ENCODE data around the gene CNTNAP3B.
"Not testable (repeated sequence)": the region's sequence is repeated elsewhere in the genome, so short reads cannot be mapped to it uniquely, and the experiment has no call there.

Gene CNTNAP3B

DNA sequence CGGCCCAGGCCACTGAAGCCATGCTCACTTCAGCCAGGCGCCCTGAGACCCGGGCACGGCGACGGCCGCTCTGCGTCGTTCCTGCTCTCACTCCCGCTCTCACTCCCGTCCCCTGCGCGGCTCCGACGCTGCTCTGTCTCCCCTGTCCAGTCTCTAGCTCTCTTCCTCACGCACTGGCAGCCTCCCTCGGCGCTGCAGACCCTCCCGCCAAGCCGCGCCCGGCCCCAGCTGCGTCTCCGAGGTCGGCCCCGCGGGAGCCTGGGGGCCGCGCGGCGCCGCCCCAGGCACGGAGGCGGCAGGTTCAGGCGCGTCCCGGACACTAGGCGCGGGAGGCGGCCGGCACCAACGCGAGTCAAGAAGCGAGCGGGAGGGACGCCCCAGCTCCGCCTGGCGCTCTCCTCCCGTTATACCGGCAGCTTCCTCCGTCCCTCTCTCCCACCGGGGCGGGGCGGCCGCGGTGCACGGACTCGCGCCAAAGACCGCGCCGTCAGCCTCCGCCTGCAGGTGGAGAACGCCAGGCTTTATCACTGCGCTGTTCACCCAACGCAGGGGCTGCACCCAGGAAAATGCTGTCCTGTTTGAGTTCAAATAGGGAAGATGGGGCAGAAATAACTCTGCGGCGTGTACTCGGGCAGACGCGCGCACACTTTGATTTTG lies at the start of gene CNTNAP3B:
TSS of gene CNTNAP3B (minus strand) at position 354 of the 657 bp plus-strand sequence. CDS start at position 22, 332 bp downstream.
- not testable (repeated sequence) for DNase-seq

DNA sequence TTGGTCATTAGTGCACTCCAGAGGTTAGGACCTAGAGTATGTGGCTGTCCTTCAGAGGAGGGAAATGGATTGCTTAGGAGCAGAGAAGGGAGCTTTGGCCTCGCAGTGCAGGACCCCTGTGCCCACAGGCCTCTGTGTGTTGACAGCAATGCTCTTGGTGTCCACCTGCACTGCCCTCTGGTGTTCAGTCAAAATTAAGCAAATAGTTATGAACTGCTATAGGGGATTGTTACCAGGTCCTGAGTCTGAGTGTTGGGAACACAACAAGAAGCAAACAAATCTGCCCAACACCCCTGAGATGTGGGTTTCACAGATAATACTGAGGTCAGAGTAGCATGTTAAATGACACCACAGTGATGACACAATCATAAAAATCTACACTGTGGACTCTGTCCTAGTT lies 31.1 kb upstream of the CNTNAP3B start:
- DNase-seq = peak; percentile 7

DNA sequence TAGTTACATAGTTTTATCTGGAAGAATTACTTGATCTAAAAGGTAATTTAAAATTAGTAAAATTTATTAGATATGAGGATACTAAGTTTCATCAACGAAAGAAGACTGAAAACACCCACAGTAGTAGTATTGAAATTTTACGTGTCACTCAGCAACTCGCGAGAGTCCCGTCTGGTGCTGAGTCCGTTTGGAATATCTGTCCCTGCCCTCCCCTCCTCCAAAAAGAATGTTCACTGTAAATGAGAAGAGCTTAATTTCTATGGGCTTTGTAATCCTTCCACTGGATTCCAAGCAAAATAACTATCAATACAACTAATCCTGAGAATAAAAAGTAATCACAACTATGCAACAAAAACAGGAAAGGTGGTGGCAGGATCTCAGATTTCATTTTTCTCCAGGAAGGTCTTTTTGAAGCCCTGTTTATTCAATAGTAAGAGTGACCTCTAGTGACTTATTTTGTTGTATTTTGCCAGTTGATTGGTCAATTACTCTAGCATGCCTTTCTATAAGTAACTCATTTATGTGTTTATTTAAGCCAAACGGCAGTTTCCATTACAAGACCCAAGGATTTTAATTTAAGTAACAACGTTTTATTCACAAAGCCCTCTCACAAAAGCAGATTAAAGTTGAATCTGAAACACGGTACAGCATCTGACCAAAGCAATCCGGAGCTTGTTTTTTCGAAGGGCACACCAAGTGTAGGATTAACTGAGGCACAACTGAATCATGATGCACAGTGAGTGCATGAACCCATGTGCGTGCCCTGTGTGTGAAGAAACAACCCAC lies 2.0 kb downstream of the CNTNAP3B start:
- not testable (repeated sequence) for DNase-seq

DNA sequence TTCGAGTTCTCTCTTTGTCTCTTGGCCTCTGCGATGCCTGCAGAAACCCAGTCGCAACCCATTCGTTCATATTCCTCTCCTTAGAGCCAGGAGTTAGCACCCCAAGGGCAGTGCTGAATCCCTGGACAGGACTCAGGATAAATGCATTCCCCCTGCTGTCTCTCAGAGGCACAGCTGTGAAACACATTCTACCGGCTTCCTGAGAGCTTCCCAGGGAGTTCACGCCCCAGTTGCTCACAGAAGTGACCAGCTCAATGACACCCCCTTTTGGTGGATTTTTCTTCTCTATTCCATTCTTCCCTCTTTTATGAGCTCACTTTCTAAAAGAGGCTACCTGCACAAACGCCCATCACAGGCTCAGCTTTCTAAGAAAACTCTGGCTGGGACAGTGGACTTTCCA lies 8.2 kb downstream of the CNTNAP3B start:
- not testable (repeated sequence) for DNase-seq

DNA sequence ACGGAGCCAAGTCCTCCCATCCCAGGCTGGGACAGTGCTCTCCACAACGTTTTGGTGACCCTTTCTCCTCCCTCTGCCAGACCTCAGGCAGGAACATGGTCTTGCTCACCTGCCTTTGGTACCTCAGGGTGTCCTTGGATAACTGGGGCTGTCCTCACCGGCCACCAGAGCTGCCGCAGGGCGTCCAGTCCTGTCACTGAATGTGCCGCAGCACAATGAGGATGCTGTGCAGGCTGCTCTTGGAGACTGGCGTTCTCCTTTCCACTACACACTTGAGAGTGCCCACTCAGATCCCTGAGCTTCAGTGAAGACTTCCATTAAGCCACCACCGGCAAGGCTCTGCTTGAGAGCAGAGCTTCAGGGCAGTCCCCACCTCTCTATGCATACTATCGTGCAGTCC lies 33.3 kb downstream of the CNTNAP3B start:
- DNase-seq = not testable (repeated sequence)

- DNase-seq = not testable (repeated sequence)
Measured at GRCh38 chr9:42084559-42084952, 44.7 kb downstream of the CNTNAP3B start.

DNA sequence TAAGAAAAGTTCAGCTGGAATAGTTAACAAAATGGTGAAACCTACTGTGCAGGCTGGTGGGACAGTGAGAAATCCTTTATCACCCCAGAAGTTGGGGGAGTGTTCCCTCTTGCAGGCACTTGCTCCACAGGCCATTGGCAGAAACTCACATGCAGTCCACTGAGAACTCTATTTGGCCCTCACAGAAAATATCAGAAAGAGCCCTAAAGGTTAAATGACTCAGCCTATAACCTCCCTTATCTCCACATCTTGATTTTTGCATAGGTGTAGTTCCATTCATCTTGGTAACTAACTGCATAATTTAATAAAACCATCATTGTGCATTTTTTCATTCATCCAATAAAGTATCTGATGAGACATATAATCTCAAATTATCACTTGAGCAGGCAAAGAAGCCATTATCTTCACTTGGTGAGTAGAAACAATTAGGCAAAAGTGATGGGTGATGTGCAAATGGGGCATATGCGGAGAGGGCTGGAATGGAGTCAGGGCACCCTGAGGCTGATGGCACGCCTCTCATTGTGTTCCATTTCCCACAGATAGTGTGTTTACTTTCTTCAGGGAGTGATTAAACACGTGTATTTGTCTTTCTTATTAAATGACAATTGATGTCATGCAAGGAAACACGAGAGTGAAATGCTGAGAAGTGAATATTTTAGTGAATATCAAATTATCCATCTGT lies 45.2 kb downstream of the CNTNAP3B start:
- DNase-seq = not testable (repeated sequence)

DNA sequence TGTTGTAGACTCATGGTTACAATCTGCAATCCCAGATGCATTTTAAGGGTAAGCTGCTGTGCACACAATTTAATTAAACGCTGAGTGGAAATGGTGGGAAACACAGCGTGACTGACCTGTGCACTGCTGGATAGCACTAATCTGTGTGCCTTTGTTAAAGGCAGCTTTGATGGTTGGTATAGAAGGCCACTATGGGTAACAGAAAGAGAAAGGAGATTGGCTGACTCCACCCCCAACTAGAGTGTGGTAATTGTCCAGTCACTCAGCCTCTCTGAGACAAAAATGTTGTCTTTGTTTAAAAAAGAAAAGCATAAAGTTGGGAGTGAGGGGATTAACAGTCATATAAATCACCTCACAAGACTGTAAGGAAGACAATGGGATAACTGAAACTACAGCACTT lies 48.9 kb downstream of the CNTNAP3B start:
- not testable (repeated sequence) for DNase-seq

DNA sequence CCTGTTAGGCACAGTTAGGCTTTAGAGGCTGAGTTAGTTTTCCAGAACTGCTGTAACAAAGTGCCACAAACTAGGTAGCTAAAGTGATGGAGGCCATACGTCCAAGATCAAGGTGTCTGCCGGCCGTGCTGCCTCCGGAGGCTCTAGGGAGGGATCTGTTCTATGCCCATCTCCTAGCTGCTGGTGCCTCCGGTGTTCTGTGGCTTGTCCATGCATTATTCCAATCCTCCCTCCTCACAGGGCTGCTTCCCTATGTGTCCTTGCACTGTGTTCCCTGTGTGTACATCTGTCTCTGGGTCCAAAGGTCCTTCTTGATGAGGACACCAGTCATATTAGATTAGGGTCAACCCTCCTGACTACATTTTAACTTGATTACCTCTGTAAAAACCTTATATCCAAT lies 54.4 kb downstream of the CNTNAP3B start:
- DNase-seq = not testable (repeated sequence)

GRCh38 chr9:42071026-42071425 lies 58.2 kb downstream of the CNTNAP3B start:
- not testable (repeated sequence) for DNase-seq

DNA sequence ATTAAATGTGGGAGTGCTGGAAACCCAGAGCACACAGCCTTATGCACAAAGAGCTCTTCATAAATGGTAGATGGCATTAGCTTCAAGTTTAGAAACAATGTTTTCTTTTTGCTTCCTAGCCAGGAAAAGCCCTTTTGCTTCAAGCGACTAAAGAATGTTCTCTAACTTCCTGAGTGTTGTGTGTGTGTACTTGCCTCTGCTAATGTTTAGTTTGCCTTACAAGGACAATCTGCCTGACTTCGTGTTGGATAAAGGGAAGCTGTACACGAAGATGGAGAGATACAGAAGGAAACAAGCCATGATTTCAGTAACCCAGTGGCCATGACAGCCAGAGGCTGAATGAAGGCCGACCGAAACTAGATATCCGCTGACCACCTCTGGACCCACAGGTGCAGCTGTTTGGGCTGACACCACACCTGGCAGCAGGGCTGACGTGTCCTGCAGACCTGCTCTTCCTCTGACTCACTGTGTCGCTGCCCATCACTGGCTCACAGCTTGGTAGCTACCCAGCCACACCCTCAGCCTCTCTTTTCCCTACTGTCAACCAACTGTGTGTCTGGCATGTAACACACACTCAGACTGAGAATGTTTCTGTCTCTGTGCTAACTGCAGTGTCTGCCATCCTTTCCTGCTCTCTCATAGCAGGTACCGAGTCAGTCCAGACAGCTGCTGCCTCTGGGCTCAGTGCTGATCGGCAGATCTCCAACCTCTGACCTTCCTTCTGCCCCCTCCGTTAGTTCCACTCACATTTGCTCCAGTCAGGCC lies 59.0 kb downstream of the CNTNAP3B start:
- not testable (repeated sequence) for DNase-seq

GRCh38 chr9:42053874-42054273 lies 75.4 kb downstream of the CNTNAP3B start:
- not testable (repeated sequence) for DNase-seq

GRCh38 chr9:42050701-42051100 lies 78.5 kb downstream of the CNTNAP3B start:
- DNase-seq = not testable (repeated sequence)

GRCh38 chr9:42044422-42045010 lies 84.7 kb downstream of the CNTNAP3B start:
- not testable (repeated sequence) for DNase-seq

DNA sequence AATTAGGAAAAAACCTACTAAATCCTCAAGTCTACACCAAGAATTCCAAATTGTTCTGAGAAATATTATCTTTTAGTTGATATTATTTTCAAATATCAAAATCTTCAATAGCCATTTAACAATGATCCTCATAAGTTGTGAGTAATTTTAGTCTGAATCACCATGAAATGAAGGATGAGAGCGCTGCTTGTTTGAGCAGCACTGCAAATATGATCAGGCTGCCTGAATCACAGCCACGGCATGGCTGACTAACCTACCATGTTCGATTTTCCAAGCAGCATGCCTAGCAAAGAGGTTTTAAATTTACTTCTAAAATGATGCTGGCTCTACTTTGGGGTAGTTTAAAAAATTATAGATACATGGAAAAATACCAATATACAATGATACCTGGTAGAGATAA lies 95.7 kb downstream of the CNTNAP3B start:
- DNase-seq = not testable (repeated sequence)

DNA sequence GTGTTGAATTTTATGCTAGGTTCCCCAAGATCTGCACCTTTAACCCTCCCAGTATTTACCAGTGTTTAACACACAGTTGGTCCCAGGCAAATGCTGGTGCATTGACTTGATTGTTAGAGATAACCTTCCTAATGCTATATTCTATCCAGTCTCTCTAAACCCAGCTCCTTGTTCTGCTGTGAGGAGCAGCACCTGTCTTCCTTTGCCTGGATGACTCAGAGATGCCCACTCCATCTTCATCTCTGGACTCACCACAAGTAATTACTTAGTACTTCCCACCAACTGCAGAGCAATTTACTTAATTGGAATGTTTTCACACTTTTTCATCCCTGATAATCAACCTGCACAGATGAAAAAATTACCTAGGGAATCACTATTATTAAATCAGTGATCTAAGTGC lies 108.6 kb downstream of the CNTNAP3B start:
- not testable (repeated sequence) for DNase-seq

- not testable (repeated sequence) for DNase-seq
Measured at GRCh38 chr9:42018220-42018922, 110.9 kb downstream of the CNTNAP3B start.

- not testable (repeated sequence) for DNase-seq
Measured at GRCh38 chr9:42014317-42014716, 114.9 kb downstream of the CNTNAP3B start.

DNA sequence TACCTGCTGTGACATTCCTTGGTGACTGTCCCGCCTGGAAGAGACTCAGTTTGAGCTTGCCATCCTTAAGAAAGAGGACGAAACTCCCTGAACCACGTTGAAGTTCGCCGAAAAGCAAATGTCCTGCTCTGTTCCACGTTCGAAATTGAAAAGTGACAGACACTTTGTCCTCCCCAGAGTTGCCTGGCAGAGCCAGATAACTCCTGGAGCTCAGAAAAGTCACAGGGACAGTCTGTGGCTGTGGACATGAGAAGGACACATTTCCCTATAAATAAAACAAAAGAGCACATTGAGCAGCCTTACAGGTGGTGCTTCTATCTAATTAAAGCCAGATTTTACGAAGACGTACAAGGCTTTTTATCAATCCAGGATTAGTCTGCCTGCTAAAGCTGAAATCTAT lies 137.6 kb downstream of the CNTNAP3B start:
- not testable (repeated sequence) for DNase-seq

DNA sequence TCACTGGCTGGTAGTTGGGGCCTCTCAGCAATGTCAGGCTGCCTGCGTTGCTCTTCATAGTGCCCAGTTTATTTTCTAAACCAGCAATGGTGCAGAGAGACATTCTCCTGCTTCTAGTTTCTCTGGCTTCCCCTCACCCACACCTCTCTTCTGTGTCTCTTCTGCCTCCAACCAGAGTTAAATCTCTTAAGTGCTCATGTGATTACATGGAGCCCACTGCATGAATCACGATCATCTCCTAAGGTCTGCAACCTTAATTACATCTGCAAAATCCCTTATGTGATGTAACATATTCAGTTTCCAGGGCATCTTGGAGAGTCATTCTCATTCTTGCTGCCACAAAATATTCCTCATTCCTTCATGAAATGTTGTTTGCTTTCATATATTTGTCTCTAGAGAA lies 149.0 kb downstream of the CNTNAP3B start:
- DNase-seq = not testable (repeated sequence)

DNA sequence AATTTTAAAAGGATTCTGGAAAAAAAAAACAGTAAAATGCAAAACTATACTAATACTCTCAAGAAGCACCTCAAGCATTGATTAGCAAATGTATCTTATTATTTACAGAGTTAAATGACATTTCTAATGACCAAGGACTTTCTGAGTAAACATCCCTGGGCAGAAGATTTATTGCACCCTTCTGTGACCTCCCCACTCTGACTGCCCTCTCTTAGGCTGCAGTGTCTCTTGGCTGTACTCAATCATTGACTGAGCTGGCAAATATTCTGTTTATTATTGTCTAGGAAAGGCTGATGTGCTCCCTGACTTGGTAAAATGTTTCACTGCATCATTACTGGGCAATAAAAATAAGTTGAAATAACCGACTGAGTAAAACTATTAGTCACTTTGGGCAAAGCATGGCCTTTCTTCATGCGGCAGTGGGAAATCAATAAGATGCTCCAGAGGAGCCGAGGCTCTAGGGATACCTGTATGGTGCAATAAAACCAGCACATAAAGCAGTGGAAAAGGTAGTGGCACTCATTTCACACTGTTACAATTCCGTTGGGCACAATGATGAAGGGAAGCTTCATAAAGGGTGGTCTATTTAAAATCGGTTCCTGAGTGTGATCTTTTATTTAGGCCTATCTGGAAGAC lies 151.1 kb downstream of the CNTNAP3B start:
- DNase-seq = not testable (repeated sequence)

Measured in NCI-H1092 (cell line).